SU-DHL-6 (cell line): Measurements from ENCODE around the gene WNT7B.

Experiments
- H2AFZ ChIP-seq: fragments of 200-600 bp; sonication (generic); 2 replicates; pipeline ENCODE4 v1.6.1; 2014; ENCODE audit warnings: low read depth, mild to moderate bottlenecking, moderate library complexity, mixed read lengths, antibody characterized with exemption, low read length; ENCODE audit not compliant: severe bottlenecking
- H3F3A ChIP-seq: fragments of 200-600 bp; shearing (Covaris generic); 2 replicates; pipeline ENCODE4 v1.6.0; 2016; ENCODE audit warnings: antibody characterized with exemption, mild to moderate bottlenecking; ENCODE audit not compliant: insufficient read depth
- H3K27ac ChIP-seq: fragments of 200-600 bp; sonication (generic); 2 replicates; pipeline ENCODE4 v1.5.1; 2016; ENCODE audit warnings: low read depth, mild to moderate bottlenecking, low read length, moderate library complexity, mixed read lengths
- H3K27me3 ChIP-seq: fragments of 200-600 bp; sonication (generic), shearing (Covaris generic); 2 replicates; pipeline ENCODE4 v1.6.0; 2014; ENCODE audit warnings: mild to moderate bottlenecking, low read length
- H3K36me3 ChIP-seq: fragments of 200-600 bp; sonication (generic); 2 replicates; pipeline ENCODE4 v1.6.1; 2014; ENCODE audit warnings: mild to moderate bottlenecking, low read length, mixed read lengths
- H3K4me2 ChIP-seq: fragments of 300-600, 200-600 bp; shearing (Covaris generic), sonication (generic); 2 replicates; pipeline ENCODE4 v1.6.0; 2014; ENCODE audit warnings: low read length, low read depth, mild to moderate bottlenecking; ENCODE audit not compliant: poor library complexity, severe bottlenecking
- H3K4me3 ChIP-seq: fragments of 200-600 bp; sonication (generic); 2 replicates; pipeline ENCODE4 v1.5.1; 2014; ENCODE audit warnings: antibody characterized with exemption, low read length, mild to moderate bottlenecking, mixed read lengths; ENCODE audit not compliant: insufficient read depth, poor library complexity, severe bottlenecking
- H3K79me2 ChIP-seq: fragments of 200-600 bp; sonication (generic); 2 replicates; pipeline ENCODE4 v1.6.1; 2014; ENCODE audit warnings: mild to moderate bottlenecking, low read length, moderate library complexity; ENCODE audit not compliant: insufficient read depth
- H3K9ac ChIP-seq: fragments of 200-600 bp; sonication (generic); 2 replicates; pipeline ENCODE4 v1.7.0; 2014; ENCODE audit warnings: mild to moderate bottlenecking, low read length
- H3K9me2 ChIP-seq: fragments of 200-600 bp; sonication (generic); replicated peaks from 2 replicates; pipeline ENCODE4 v1.6.1; 2014; ENCODE audit warnings: low read length; ENCODE audit not compliant: insufficient read depth
- H3K9me3 ChIP-seq: fragments of 200-600 bp; sonication (generic); 2 replicates; pipeline ENCODE4 v1.6.1; 2014; ENCODE audit warnings: low read length, mixed read lengths; ENCODE audit not compliant: insufficient read depth
- H4K20me1 ChIP-seq: fragments of 200-600 bp; sonication (generic); 2 replicates; pipeline ENCODE4 v1.6.1; 2014; ENCODE audit warnings: low read depth, mild to moderate bottlenecking, antibody characterized with exemption, low read length, moderate library complexity, mixed read lengths
- EZH2phosphoT487 ChIP-seq: fragments of 200-600 bp; sonication (generic), shearing (Covaris generic); conservative IDR thresholded peaks from 2 replicates; pipeline ENCODE4 v1.6.1; 2018; ENCODE audit warnings: mild to moderate bottlenecking, antibody characterized with exemption, low read length, moderate library complexity, mixed read lengths
- TF ChIP-seq, protein P1 (sequence below): fragments of 200-600 bp; sonication (generic); IDR thresholded peaks from one replicate; pipeline ENCODE4 v1.5.1; 2017; ENCODE audit warnings: antibody characterized with exemption, mild to moderate bottlenecking, low read length, moderate library complexity; ENCODE audit not compliant: insufficient read depth, poor library complexity, severe bottlenecking

Gene WNT7B

DNA sequence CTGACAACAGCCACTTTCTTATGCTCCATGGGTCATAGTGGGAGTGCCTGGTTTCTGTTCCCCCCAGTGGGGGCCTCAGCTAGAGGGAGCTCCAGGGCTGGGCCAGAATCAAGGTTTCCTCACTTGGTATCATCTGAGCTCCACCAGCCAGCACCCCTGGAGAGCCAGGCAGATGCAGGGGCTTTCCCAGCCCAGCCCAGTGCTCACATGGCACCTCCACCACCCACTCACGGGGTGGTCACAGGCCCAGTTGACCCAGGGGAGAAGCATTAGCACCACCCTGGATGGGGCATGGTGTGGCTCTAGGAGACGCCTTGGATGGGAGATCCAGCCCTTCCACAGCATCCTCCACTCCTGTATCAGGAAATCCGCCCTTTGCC lies 24.1 kb upstream of the WNT7B start:
- TF ChIP-seq, protein P1, sequence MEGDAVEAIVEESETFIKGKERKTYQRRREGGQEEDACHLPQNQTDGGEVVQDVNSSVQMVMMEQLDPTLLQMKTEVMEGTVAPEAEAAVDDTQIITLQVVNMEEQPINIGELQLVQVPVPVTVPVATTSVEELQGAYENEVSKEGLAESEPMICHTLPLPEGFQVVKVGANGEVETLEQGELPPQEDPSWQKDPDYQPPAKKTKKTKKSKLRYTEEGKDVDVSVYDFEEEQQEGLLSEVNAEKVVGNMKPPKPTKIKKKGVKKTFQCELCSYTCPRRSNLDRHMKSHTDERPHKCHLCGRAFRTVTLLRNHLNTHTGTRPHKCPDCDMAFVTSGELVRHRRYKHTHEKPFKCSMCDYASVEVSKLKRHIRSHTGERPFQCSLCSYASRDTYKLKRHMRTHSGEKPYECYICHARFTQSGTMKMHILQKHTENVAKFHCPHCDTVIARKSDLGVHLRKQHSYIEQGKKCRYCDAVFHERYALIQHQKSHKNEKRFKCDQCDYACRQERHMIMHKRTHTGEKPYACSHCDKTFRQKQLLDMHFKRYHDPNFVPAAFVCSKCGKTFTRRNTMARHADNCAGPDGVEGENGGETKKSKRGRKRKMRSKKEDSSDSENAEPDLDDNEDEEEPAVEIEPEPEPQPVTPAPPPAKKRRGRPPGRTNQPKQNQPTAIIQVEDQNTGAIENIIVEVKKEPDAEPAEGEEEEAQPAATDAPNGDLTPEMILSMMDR = no peak
- TF ChIP-seq EZH2phosphoT487 = no peak
- Histone ChIP-seq H3K4me3 (no peak overlapping the region), H3F3A (no peaks in the 10 kb centered on the region), H4K20me1 (no peaks in the 10 kb centered on the region), H2AFZ (no peak overlapping the region), H3K9me3 (no peaks in the 10 kb centered on the region), H3K27me3 (no peaks in the 10 kb centered on the region), H3K27ac (no peak overlapping the region), H3K4me2 (no peak overlapping the region), H3K9me2 (no peaks in the 10 kb centered on the region), H3K36me3 (no peaks in the 10 kb centered on the region), H3K9ac (no peak overlapping the region), H3K79me2 (no peaks in the 10 kb centered on the region)

DNA sequence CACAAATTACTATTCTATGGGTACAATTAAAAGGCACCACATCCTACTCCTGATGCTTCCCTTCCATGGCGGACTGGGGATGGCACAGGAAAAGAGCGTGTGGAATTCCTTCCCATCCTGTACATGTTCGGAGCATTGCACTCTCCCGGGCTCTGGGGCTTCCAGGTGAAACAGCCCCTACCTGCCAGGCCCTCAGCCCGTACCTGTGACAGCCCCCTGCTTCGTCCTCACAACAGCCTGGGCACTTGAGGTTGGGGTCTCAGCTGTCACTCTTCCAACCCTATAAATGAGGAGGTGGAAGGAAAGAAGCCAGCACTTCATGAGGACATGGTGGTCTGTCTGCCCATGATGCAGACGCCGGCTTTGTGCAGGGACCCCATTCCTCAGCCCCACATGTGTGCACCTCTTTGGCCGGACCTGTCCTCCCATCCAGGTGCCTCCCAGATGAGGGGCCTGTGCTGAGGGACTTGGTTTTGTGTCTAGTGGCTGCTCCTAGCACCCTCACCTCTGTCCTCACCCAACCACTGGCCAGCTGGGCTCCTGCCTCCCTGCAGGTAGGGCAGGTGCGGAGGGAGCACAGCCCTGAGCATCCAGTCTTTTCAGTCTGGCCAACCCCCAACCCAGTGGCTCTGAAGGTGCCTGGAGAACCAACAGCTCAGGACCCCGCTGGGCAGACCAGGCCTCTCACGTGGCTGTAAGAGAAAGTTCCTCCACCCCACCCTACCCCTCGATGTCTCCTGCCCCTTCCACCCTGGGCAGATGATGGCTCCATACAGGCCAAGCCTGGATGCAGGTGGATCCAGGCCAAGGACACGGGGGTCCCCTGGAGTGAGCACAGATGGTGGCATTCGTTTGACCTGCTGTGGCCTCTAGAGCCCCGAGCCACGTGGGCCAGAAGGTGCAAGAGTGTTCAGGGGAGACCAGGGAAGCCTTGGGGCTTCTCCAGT lies 23.4 kb upstream of the WNT7B start:
- Histone ChIP-seq H4K20me1 (no peaks in the 10 kb centered on the region), H2AFZ (no peak overlapping the region), H3K9me2 (no peaks in the 10 kb centered on the region), H3K4me2 (no peak overlapping the region), H3K9me3 (no peaks in the 10 kb centered on the region), H3K36me3 (no peaks in the 10 kb centered on the region), H3K4me3 (no peak overlapping the region), H3K27me3 (no peaks in the 10 kb centered on the region), H3K27ac (no peak overlapping the region), H3K9ac (no peak overlapping the region), H3K79me2 (no peaks in the 10 kb centered on the region), H3F3A (no peaks in the 10 kb centered on the region)
- TF ChIP-seq, protein P1 = no peak
- TF ChIP-seq EZH2phosphoT487 = no peak

DNA sequence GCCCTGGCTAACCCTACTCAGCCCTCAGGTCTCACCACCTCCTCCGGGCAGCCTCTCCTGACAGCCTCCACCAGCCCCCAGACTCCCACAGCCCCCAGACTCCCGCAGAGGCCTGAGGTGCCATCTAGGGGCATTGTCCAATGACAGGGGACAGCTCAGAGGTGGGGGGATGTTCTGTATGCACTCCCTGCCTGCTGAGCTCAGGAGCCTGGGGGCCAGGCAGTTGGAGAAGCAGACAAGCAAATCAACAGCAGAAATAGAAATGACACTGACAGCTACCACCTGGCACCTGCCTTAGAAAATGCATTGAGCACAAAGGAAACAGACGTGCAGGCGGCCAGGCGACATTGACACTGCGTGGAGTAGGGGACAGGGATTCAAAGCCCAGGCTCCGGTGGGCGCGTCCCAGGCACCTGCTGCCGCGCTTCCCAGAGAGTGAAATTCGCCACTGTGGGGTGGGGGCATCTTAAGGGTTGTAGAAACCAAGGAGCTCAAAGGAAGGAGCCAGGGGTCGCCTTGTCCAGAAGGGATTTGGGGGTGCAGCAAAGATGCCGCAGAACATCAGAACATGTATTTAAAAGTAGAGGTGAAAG lies 22.5 kb upstream of the WNT7B start:
- Histone ChIP-seq H3K79me2 (no peaks in the 10 kb centered on the region), H4K20me1 (no peaks in the 10 kb centered on the region), H3K27ac (no peak overlapping the region), H3K9me2 (no peaks in the 10 kb centered on the region), H3K36me3 (no peaks in the 10 kb centered on the region), H3K27me3 (no peaks in the 10 kb centered on the region), H3F3A (no peaks in the 10 kb centered on the region), H3K4me3 (no peak overlapping the region), H2AFZ (no peak overlapping the region), H3K9ac (no peak overlapping the region), H3K9me3 (no peaks in the 10 kb centered on the region), H3K4me2 (no peak overlapping the region)
- TF ChIP-seq, protein P1 = no peak
- no peak for TF ChIP-seq EZH2phosphoT487
